Mesenchymal stem cell (in vitro differentiated cells and primary cell): ENCODE results near the gene NOSIP.

Source experiments
- DNase-seq: peaks from one replicate; pipeline ENCODE4 v3.0.0-alpha.2; 2013
- H2AFZ ChIP-seq: one replicate; pipeline ENCODE4 v1.6.1; 2013; ENCODE audit warnings: low read depth, mild to moderate bottlenecking, control low read depth, inconsistent platforms, low read length, moderate library complexity
- H2AK5ac ChIP-seq: 2 replicates; pipeline ENCODE4 v1.6.1; 2013; ENCODE audit warnings: low read length, moderate library complexity, mild to moderate bottlenecking, inconsistent platforms; ENCODE audit not compliant: severe bottlenecking
- H2BK120ac ChIP-seq: one replicate; pipeline ENCODE4 v1.6.1; 2013; ENCODE audit warnings: low read depth, mild to moderate bottlenecking, inconsistent platforms, low read length, moderate library complexity
- H2BK12ac ChIP-seq, 2 experiments: one replicate each; pipeline ENCODE4 v1.6.1; 2013; ENCODE audit warnings: inconsistent platforms in 2 of 2, low read length in 2 of 2, mild to moderate bottlenecking in 2 of 2, moderate library complexity in 2 of 2, control low read depth in 1 of 2
- H2BK15ac ChIP-seq: one replicate; pipeline ENCODE4 v1.6.1; 2013; ENCODE audit warnings: mild to moderate bottlenecking, low read depth, inconsistent platforms; ENCODE audit not compliant: poor library complexity, severe bottlenecking
- H2BK5ac ChIP-seq: 2 replicates; pipeline ENCODE4 v1.6.1; 2013; ENCODE audit warnings: low read depth, mild to moderate bottlenecking, low read length, control low read depth, inconsistent platforms; ENCODE audit not compliant: poor library complexity, severe bottlenecking
- H3K14ac ChIP-seq, 2 experiments: one replicate each; pipeline ENCODE4 v1.6.1; 2013; ENCODE audit warnings: inconsistent platforms in 2 of 2, low read length in 2 of 2, control low read depth in 1 of 2, mild to moderate bottlenecking in 1 of 2, moderate library complexity in 1 of 2
- H3K18ac ChIP-seq, 2 experiments: one replicate each; pipeline ENCODE4 v1.6.1; 2013; ENCODE audit warnings: inconsistent platforms in 2 of 2, low read length in 2 of 2, control low read depth in 1 of 2, low read depth in 1 of 2, mild to moderate bottlenecking in 1 of 2
- H3K23ac ChIP-seq, 2 experiments: one replicate each; pipeline ENCODE4 v1.6.1; 2013; ENCODE audit warnings: inconsistent platforms in 2 of 2, low read length in 2 of 2, mild to moderate bottlenecking in 2 of 2, moderate library complexity in 2 of 2, control low read depth in 1 of 2
- H3K27ac ChIP-seq: 2 replicates; pipeline ENCODE4 v1.5.1; 2013; ENCODE audit warnings: mild to moderate bottlenecking, moderate library complexity, low read length, control low read depth, inconsistent platforms; ENCODE audit not compliant: poor library complexity, severe bottlenecking
- H3K27me3 ChIP-seq, 2 experiments: 2 replicates each; pipeline versions ENCODE4 v1.6.1 to v1.7.0; 2013; ENCODE audit warnings: low read length in 2 of 2, mild to moderate bottlenecking in 2 of 2, moderate library complexity in 2 of 2, control low read depth in 1 of 2, inconsistent platforms in 1 of 2; ENCODE audit not compliant: control insufficient read depth in 1 of 2, insufficient read depth in 1 of 2
- H3K36me3 ChIP-seq, 2 experiments: 2 replicates each; pipeline versions ENCODE4 v1.6.1 to v1.7.0; 2013; ENCODE audit warnings: low read length in 2 of 2, control low read depth in 1 of 2, inconsistent platforms in 1 of 2, low read depth in 1 of 2, mild to moderate bottlenecking in 1 of 2; ENCODE audit not compliant: insufficient read depth in 2 of 2, control insufficient read depth in 1 of 2
- H3K4ac ChIP-seq, 2 experiments: one replicate each; pipeline ENCODE4 v1.6.1; 2013; ENCODE audit warnings: inconsistent platforms in 2 of 2, low read length in 2 of 2, mild to moderate bottlenecking in 2 of 2, moderate library complexity in 2 of 2, control low read depth in 1 of 2, low read depth in 1 of 2
- H3K4me1 ChIP-seq: 2 replicates; pipeline ENCODE4 v1.6.1; 2013; ENCODE audit warnings: low read depth, low read length, control low read depth; ENCODE audit not compliant: control insufficient read depth, insufficient read depth
- H3K4me2 ChIP-seq: 2 replicates; pipeline ENCODE4 v1.6.1; 2013; ENCODE audit warnings: low read length, mild to moderate bottlenecking, inconsistent platforms; ENCODE audit not compliant: poor library complexity, severe bottlenecking
- H3K4me3 ChIP-seq, 2 experiments: 2 replicates each; pipeline versions ENCODE4 v1.5.1 to v1.7.0; 2013; ENCODE audit warnings: low read length in 2 of 2, mild to moderate bottlenecking in 2 of 2, control low read depth in 1 of 2, low read depth in 1 of 2; ENCODE audit not compliant: insufficient read depth in 1 of 2
- H3K79me1 ChIP-seq: replicated peaks from 2 replicates; pipeline ENCODE4 v1.6.1; 2013; ENCODE audit warnings: mild to moderate bottlenecking, control low read depth, low read length, inconsistent platforms; ENCODE audit not compliant: poor library complexity, severe bottlenecking
- H3K9ac ChIP-seq: 2 replicates; pipeline ENCODE4 v1.7.0; 2013; ENCODE audit warnings: mild to moderate bottlenecking, low read length, moderate library complexity
- H3K9me3 ChIP-seq: 2 replicates; pipeline ENCODE4 v1.7.0; 2013; ENCODE audit warnings: mild to moderate bottlenecking, low read length; ENCODE audit not compliant: control insufficient read depth
- H4K8ac ChIP-seq: one replicate; pipeline ENCODE4 v1.6.1; 2013; ENCODE audit warnings: inconsistent platforms, mild to moderate bottlenecking, low read length, moderate library complexity
- H4K91ac ChIP-seq: one replicate; pipeline ENCODE4 v1.6.1; 2013; ENCODE audit warnings: mild to moderate bottlenecking, low read length, inconsistent platforms
- WGBS: methylation state at CpG from one replicate; pipeline ENCODE4 v1.1.7; 2013; ENCODE audit warnings: mixed read lengths; 5-methylcytosine and 5-hydroxymethylcytosine counted together

NOSIP gene

GRCh38 chr19:49518033-49518432 lies 62.3 kb downstream of the NOSIP start:
- no peak overlapping the region for H3K18ac ChIP-seq
- no peak overlapping the region for H3K27ac ChIP-seq
- H3K9ac ChIP-seq: no peak overlapping the region
- peaks cover 6% of the 10 kb centered on the region for H3K4me1 ChIP-seq
- no peak overlapping the region for H2BK120ac ChIP-seq
- H3K9me3 ChIP-seq: no peaks in the 10 kb centered on the region
- H3K4me2 ChIP-seq: no peak overlapping the region
- no peak overlapping the region for H2AK5ac ChIP-seq
- H3K4ac ChIP-seq: no peak overlapping the region
- no peak overlapping the region for H3K23ac ChIP-seq
- H3K4me3 ChIP-seq: no peak overlapping the region
- peaks cover 14 to 15% of the 10 kb centered on the region in 2 experiments for H3K36me3 ChIP-seq
- H2BK12ac ChIP-seq: no peak overlapping the region
- H3K79me1 ChIP-seq: no peaks in the 10 kb centered on the region
- no peak overlapping the region for H2BK15ac ChIP-seq
- no peak overlapping the region for H4K91ac ChIP-seq
- DNase-seq: no peak
- H3K14ac ChIP-seq: no peak overlapping the region
- H2BK5ac ChIP-seq: no peak overlapping the region
- no peak overlapping the region for H4K8ac ChIP-seq
- WGBS: no CpG with 5 or more reads among the region's 3 CpGs
- H2AFZ ChIP-seq: no peak overlapping the region
- no peaks in the 10 kb centered on the region for H3K27me3 ChIP-seq

- 63% methylated on average over 4 of the region's 4 CpGs for WGBS
- peak; percentile 61 for DNase-seq
- Histone ChIP-seq H3K27ac (no peak overlapping the region), H2BK5ac (no peak overlapping the region), H3K9me3 (no peaks in the 10 kb centered on the region), H3K14ac (no peak overlapping the region), H3K4ac (no peak overlapping the region), H3K18ac (no peak overlapping the region), H3K79me1 (no peaks in the 10 kb centered on the region), H2BK12ac (no peak overlapping the region), H2BK15ac (no peak overlapping the region), H3K23ac (no peak overlapping the region), H3K4me3 (peak overlapping the region in 1 of 2 experiments; percentile 23), H4K8ac (no peak overlapping the region), H3K4me1 (peaks cover 17% of the 10 kb centered on the region), H4K91ac (no peak overlapping the region), H3K27me3 (no peaks in the 10 kb centered on the region), H2BK120ac (no peak overlapping the region), H3K36me3 (peaks cover 7 to 14% of the 10 kb centered on the region in 2 experiments), H2AFZ (no peak overlapping the region), H3K9ac (no peak overlapping the region), H2AK5ac (no peak overlapping the region), H3K4me2 (no peak overlapping the region)
Observed at GRCh38 chr19:49515767-49516166, 64.6 kb downstream of the NOSIP start.

DNA sequence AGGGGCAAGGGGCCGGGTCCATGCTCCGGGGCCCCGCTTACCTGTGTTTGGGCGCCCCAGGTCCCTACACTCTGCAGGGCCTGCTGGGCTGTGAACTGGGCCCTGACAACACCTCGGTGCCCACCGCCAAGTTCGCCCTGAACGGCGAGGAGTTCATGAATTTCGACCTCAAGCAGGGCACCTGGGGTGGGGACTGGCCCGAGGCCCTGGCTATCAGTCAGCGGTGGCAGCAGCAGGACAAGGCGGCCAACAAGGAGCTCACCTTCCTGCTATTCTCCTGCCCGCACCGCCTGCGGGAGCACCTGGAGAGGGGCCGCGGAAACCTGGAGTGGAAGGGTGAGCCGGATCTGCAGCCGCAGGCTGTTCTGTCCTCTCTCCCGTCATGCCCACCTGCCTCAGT lies 66.2 kb downstream of the NOSIP start:
- Histone ChIP-seq H2AK5ac (no peak overlapping the region), H4K91ac (peak overlapping the region; percentile 18), H2BK15ac (no peak overlapping the region), H3K4me2 (no peak overlapping the region), H4K8ac (no peak overlapping the region), H2BK12ac (no peak overlapping the region), H3K18ac (no peak overlapping the region), H2BK5ac (no peak overlapping the region), H3K79me1 (no peaks in the 10 kb centered on the region), H3K4me1 (peaks cover 17% of the 10 kb centered on the region), H3K27ac (no peak overlapping the region), H3K9ac (peak overlapping the region; percentile 70), H2AFZ (no peak overlapping the region), H2BK120ac (no peak overlapping the region), H3K4me3 (peak overlapping the region in 1 of 2 experiments; percentile 79), H3K27me3 (no peaks in the 10 kb centered on the region), H3K4ac (no peak overlapping the region), H3K9me3 (no peaks in the 10 kb centered on the region), H3K14ac (no peak overlapping the region), H3K36me3 (peaks cover 5 to 14% of the 10 kb centered on the region in 2 experiments), H3K23ac (no peak overlapping the region)
- WGBS: 94% methylated on average over 21 of the region's 21 CpGs
- DNase-seq: no peak

DNA sequence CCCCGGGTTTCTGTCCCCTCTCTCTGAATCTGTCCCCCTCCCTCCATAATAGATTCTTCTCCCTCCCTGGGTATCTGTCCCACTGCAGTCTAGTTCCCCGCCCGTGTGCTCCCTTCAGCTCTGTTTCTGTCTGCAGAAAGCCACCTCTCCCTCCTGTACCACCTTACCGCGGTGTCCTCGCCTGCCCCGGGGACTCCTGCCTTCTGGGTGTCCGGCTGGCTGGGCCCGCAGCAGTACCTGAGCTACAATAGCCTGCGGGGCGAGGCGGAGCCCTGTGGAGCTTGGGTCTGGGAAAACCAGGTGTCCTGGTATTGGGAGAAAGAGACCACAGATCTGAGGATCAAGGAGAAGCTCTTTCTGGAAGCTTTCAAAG lies 66.6 kb downstream of the NOSIP start:
- Histone ChIP-seq H2BK15ac (no peak overlapping the region), H4K91ac (peak overlapping the region; percentile 41), H3K4me3 (peak overlapping the region in 1 of 2 experiments; percentile 79), H3K18ac (no peak overlapping the region), H2BK12ac (no peak overlapping the region), H2BK5ac (no peak overlapping the region), H3K27ac (no peak overlapping the region), H4K8ac (no peak overlapping the region), H2BK120ac (no peak overlapping the region), H3K9ac (peak overlapping the region; percentile 70), H3K4me1 (peaks cover 17% of the 10 kb centered on the region), H3K23ac (no peak overlapping the region), H3K79me1 (no peaks in the 10 kb centered on the region), H3K36me3 (peaks cover 5 to 14% of the 10 kb centered on the region in 2 experiments), H3K14ac (no peak overlapping the region), H3K27me3 (no peaks in the 10 kb centered on the region), H2AK5ac (no peak overlapping the region), H2AFZ (no peak overlapping the region), H3K4me2 (no peak overlapping the region), H3K9me3 (no peaks in the 10 kb centered on the region), H3K4ac (no peak overlapping the region)
- DNase-seq: no peak
- 66% methylated on average over 11 of the region's 12 CpGs for WGBS
